NB4 (cell line): ENCODE measurements around the gene SOCS2.

Experiments used
- CTCF ChIP-seq: IDR thresholded peaks from one replicate; pipeline ENCODE4 v1.5.1; 2012; ENCODE audit warnings: low read depth, low read length
- MAX ChIP-seq: IDR thresholded peaks from 2 replicates; pipeline ENCODE4 v1.6.1; 2011; ENCODE audit warnings: low read depth, low read length
- MYC ChIP-seq: IDR thresholded peaks from 2 replicates; pipeline ENCODE4 v1.6.1; 2011; ENCODE audit warnings: low read depth, low read length
- POLR2A ChIP-seq: IDR thresholded peaks from 2 replicates; pipeline ENCODE4 v1.6.1; 2011; ENCODE audit warnings: mild to moderate bottlenecking; ENCODE audit not compliant: insufficient read length; ENCODE audit errors: extremely low read depth

GRCh38 chr12:93567174-93567573, 5.3 kb upstream of the SOCS2 start:
- TF ChIP-seq CTCF (no peak), POLR2A (no peak), MAX (no peak), MYC (no peak)
